DND-41 (cell line): ENCODE data around the gene TLDC2.

Source experiments
- ATAC-seq: fragments of 200-7000 bp; cut with Tn5 transposase; 3 replicates; pipeline ENCODE4 v1.9.1; 2021; ENCODE audit warnings: low read depth; ENCODE audit not compliant: insufficient read depth
- DNase-seq: peaks from one replicate; pipeline ENCODE4 v3.0.0-alpha.2; 2020
- H2AFZ ChIP-seq: 2 replicates; pipeline ENCODE4 v1.6.0; 2012; ENCODE audit warnings: low read depth, low read length
- H3K27ac ChIP-seq: 2 replicates; pipeline ENCODE4 v1.5.1; 2012; ENCODE audit warnings: low read length, inconsistent platforms
- H3K27me3 ChIP-seq: fragments of 200-600 bp; sonication (generic); 2 replicates; pipeline ENCODE4 v1.6.0; 2012; ENCODE audit warnings: low read length, mild to moderate bottlenecking, inconsistent platforms; ENCODE audit not compliant: insufficient read depth, poor library complexity
- H3K36me3 ChIP-seq: 2 replicates; pipeline ENCODE4 v1.5.1; 2012; ENCODE audit warnings: low read length, inconsistent platforms; ENCODE audit not compliant: insufficient read depth
- H3K4me1 ChIP-seq: 2 replicates; pipeline ENCODE4 v1.5.1; 2012; ENCODE audit warnings: mild to moderate bottlenecking, low read length; ENCODE audit not compliant: insufficient read depth
- H3K4me2 ChIP-seq: 2 replicates; pipeline ENCODE4 v1.6.0; 2012; ENCODE audit warnings: mild to moderate bottlenecking, moderate library complexity, low read length, inconsistent platforms; ENCODE audit not compliant: insufficient read depth
- H3K4me3 ChIP-seq, 2 experiments: fragments of 200-600 bp in 1 of 2; shearing (Covaris generic) in 1 of 2; 2 replicates each; pipeline ENCODE4 v1.5.1; 2012 to 2016; ENCODE audit warnings: inconsistent platforms in 2 of 2, low read length in 2 of 2, mild to moderate bottlenecking in 2 of 2, low read depth in 1 of 2, moderate library complexity in 1 of 2
- H3K79me2 ChIP-seq: 2 replicates; pipeline ENCODE4 v1.6.0; 2012; ENCODE audit warnings: low read length, inconsistent platforms; ENCODE audit not compliant: insufficient read depth
- H3K9ac ChIP-seq: 2 replicates; pipeline ENCODE4 v1.6.0; 2012; ENCODE audit warnings: low read depth, mild to moderate bottlenecking, inconsistent platforms, low read length, moderate library complexity
- H3K9me3 ChIP-seq: 2 replicates; pipeline ENCODE4 v1.5.1; 2012; ENCODE audit warnings: low read length, moderate library complexity, mild to moderate bottlenecking, inconsistent platforms; ENCODE audit not compliant: insufficient read depth, severe bottlenecking
- H4K20me1 ChIP-seq: 2 replicates; pipeline ENCODE4 v1.6.0; 2012; ENCODE audit warnings: low read length; ENCODE audit not compliant: insufficient read depth
- CTCF ChIP-seq: IDR thresholded peaks from 2 replicates; pipeline ENCODE4 v1.5.1; 2012; ENCODE audit warnings: borderline replicate concordance, low read length, moderate library complexity, mild to moderate bottlenecking; ENCODE audit not compliant: poor library complexity, severe bottlenecking; ENCODE audit errors: extremely low read depth
- EZH2 ChIP-seq: IDR thresholded peaks from 3 replicates; pipeline ENCODE4 v1.6.1; 2012; ENCODE audit warnings: borderline replicate concordance, low read depth, mild to moderate bottlenecking, moderate library complexity, low read length, inconsistent platforms; ENCODE audit not compliant: severe bottlenecking

Gene TLDC2

GRCh38 chr20:36890586-36890985, 14.6 kb downstream of the TLDC2 start:
- no peak for ATAC-seq
- H3K4me2 ChIP-seq, result no peak overlapping the region
- H3K9ac ChIP-seq, result no peak overlapping the region
- no peaks in the 10 kb centered on the region for H3K79me2 ChIP-seq
- no peak for DNase-seq
- no peak overlapping the region for H3K27ac ChIP-seq
- H3K9me3 ChIP-seq, result no peaks in the 10 kb centered on the region
- no peaks in the 10 kb centered on the region for H4K20me1 ChIP-seq
- no peaks in the 10 kb centered on the region for H3K27me3 ChIP-seq
- H3K36me3 ChIP-seq, result no peaks in the 10 kb centered on the region
- peaks cover 9% of the 10 kb centered on the region for H3K4me1 ChIP-seq
- H2AFZ ChIP-seq, result no peak overlapping the region
- H3K4me3 ChIP-seq, result no peak overlapping the region
- TF ChIP-seq EZH2 (no peak), CTCF (no peak)

- H3K4me2 ChIP-seq, result no peak overlapping the region
- TF ChIP-seq CTCF, result no peak
- no peak for TF ChIP-seq EZH2
- H2AFZ ChIP-seq, result no peak overlapping the region
- H3K79me2 ChIP-seq, result no peaks in the 10 kb centered on the region
- H4K20me1 ChIP-seq, result no peaks in the 10 kb centered on the region
- no peak overlapping the region for H3K27ac ChIP-seq
- DNase-seq, result no peak
- H3K4me1 ChIP-seq, result peaks cover 9% of the 10 kb centered on the region
- H3K9ac ChIP-seq, result no peak overlapping the region
- H3K36me3 ChIP-seq, result no peaks in the 10 kb centered on the region
- H3K9me3 ChIP-seq, result no peaks in the 10 kb centered on the region
- no peak for ATAC-seq
- no peak overlapping the region for H3K4me3 ChIP-seq
- H3K27me3 ChIP-seq, result no peaks in the 10 kb centered on the region
Observed at GRCh38 chr20:36891211-36891610, 15.3 kb downstream of the TLDC2 start.

GRCh38 chr20:36893801-36894200, 17.9 kb downstream of the TLDC2 start:
- no peak overlapping the region for H3K27ac ChIP-seq
- no peak for DNase-seq
- no peaks in the 10 kb centered on the region for H3K36me3 ChIP-seq
- H3K27me3 ChIP-seq, result no peaks in the 10 kb centered on the region
- no peak overlapping the region for H3K4me3 ChIP-seq
- ATAC-seq, result no peak
- no peak overlapping the region for H2AFZ ChIP-seq
- no peaks in the 10 kb centered on the region for H3K79me2 ChIP-seq
- H3K9me3 ChIP-seq, result no peaks in the 10 kb centered on the region
- no peak for TF ChIP-seq EZH2
- no peak for TF ChIP-seq CTCF
- H3K9ac ChIP-seq, result no peak overlapping the region
- no peaks in the 10 kb centered on the region for H4K20me1 ChIP-seq
- H3K4me1 ChIP-seq, result no peaks in the 10 kb centered on the region
- H3K4me2 ChIP-seq, result no peak overlapping the region

- H4K20me1 ChIP-seq, result no peaks in the 10 kb centered on the region
- TF ChIP-seq EZH2 (no peak), CTCF (no peak)
- H3K4me3 ChIP-seq, result no peak overlapping the region
- H3K9ac ChIP-seq, result no peak overlapping the region
- no peak overlapping the region for H2AFZ ChIP-seq
- no peaks in the 10 kb centered on the region for H3K79me2 ChIP-seq
- no peak for DNase-seq
- no peaks in the 10 kb centered on the region for H3K27me3 ChIP-seq
- H3K4me1 ChIP-seq, result no peaks in the 10 kb centered on the region
- no peak for ATAC-seq
- H3K36me3 ChIP-seq, result no peaks in the 10 kb centered on the region
- H3K9me3 ChIP-seq, result no peaks in the 10 kb centered on the region
- no peak overlapping the region for H3K4me2 ChIP-seq
- H3K27ac ChIP-seq, result no peak overlapping the region
Observed at GRCh38 chr20:36895036-36895435, 19.1 kb downstream of the TLDC2 start.
